Measurements from ENCODE around the gene HOXB9.
A peak's percentile ranks its signal among the peaks of the same experiment; 100 is the strongest.

The HOXB9 gene

DNA sequence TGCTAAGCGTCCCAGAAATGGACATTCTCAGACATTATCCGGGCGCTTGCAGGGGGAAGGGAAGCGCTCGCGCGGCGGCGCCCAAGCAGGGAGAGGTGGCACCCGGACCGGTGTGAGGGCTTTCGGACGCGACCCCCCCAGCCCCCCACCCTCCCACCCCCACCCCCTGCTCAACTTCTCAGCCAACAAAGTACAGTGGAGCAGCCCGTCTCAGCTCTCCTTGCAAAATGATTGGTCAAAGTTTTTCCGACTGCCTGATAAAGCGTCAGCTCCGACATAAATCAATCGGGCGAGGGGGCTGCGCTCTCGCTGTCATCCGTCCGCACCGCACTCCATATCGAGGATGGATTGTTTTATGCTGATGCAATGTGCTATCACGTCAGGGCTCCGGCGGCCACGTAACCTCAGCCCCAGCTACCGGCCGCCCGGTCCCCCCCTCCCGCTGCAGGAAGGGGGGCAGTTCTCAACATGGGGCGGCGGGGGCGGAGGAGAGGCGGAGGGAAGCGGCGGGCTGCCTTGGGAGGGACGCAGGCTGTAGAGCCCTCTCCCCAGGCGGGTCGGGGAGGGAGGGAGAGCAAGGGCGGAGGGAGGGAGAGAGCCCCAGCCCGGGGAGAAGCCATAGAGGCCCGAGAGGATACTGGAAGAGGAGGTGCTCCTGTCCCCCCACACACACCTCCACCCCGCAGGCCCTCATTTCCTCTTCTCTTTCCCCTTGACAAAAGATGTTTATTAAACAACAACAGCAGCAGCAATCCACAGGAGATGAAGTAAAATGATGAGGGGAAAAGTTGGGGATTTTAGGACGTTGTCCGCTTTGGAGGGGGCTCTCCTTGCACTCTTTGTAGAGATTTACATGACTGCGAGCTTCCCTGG, at the start of gene HOXB9:
Gene HOXB9, minus strand, starts transcription at position 114 of the 873 bp plus-strand sequence. Its CDS starts 89 bp downstream, at position 25.
- no peak for DNase-seq

DNA sequence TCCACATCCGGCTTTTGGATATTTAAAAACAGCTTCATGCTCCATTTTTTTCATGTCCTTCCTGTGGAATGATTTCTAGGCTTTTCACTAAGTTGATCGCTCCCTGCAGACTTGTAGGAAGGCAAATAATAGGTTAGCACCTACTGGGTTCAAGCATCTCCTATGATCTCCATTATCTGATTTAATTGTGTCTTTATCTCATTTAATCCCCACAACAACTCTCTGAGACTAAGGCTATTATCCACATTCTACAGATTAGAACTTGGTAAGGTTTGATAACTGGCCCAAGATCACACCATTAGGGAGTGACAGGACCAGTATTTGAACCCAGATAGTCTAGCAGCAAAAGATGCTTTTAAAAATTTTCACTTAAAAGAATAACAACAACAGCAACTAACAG, 46.2 kb upstream of the HOXB9 start:
- no peak for DNase-seq

- DNase-seq = peak; percentile 10
Observed at GRCh38 chr17:48671697-48672171, 45.6 kb upstream of the HOXB9 start.

DNA sequence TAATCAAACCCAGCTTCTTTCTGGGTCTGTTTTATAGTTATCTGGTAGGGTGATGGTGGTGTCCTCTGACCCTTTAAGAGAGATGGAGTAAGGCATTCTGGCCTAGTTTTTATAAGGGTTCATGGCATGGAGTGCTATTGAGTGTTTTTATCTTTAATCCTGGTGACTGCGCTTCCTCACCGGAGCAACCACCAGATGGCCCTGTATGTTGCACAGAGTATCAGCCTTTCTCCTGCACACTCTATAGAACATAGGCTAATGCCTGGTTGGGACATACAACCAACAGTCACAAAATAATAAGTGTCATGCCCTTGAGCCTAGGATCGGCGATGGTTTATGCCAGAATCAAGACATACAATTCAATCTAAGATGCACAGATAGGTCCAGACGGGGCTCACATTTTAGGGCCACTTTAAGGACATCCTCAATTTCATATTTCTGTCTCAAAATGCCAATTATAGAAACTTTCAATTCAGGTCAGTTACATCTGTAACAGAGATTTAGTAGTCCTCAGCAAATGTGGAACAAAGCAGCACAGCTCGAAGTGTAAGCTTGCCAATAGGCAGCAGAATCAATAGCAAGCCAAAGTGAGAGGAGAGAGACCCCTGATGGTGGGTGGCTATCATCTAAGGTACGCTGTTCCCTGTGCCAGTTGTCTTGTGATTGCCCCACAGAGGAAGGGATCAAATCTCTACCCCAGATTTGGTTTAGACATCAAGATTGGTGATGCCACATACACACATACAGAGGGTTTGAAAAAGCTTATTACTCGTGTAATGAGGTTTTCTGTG, 37.2 kb upstream of the HOXB9 start:
- DNase-seq = no peak

- DNase-seq = no peak
Observed at GRCh38 chr17:48655913-48656312, 29.8 kb upstream of the HOXB9 start.

GRCh38 chr17:48649741-48650140, 23.6 kb upstream of the HOXB9 start:
- no peak for DNase-seq

DNA sequence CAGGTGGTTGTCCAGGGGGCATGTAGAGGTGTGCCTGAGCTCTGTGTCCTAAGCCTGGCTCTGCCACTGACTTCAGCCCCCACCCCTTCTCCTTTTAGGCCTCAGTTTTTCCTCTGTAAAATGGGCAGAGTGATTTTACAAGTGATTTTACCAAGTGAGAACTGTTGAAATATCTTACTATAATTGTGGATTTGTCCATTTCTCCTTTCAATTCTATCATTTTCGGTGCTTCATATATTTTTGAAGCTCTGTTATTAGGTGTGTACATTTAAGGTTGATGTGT, 21.7 kb upstream of the HOXB9 start:
- no peak for DNase-seq

DNA sequence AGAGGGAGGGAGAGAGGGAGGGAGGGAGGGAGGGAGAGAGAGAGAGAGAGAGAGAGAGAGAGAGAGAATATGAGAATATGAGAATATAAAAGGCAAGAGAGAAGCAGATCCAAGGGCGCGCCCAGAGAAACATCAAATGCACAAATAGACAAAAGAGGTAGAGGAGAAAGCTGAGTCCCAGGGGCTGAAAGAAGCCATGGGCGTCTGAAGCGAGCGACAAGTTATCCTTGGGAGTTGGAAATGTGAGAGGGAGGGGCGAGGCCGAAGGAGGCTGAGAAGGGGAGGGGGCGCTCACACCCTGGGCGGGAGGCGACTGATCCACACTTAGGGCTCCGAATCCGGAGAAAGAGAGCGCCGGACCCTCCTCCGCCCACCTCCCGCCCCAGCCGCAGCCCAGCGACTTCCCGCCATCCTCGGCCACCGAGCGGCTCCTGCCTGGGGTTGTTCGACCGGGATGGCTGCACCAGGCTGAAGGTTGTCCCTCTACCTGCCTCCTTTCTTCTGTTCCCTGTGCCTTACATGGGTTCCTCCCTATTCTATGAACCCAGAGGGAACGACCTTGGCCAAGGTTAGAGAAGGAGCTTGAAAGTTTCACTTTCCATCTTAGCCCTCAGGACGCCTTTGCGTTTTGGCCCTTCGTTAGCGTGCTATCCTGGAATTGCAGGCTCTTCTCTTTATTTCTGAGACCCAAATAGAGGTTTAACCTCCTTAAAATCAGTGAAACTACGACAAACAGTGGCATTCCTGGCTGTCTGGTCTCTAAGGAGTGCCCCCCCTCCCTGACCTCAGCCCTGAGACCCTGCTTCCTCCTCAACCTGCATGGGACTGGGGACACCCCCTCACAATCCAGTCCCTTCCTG, 21.2 kb upstream of the HOXB9 start:
- DNase-seq = no peak

- DNase-seq = no peak
Observed at GRCh38 chr17:48646183-48647102, 20.3 kb upstream of the HOXB9 start.

GRCh38 chr17:48645639-48646182, 19.6 kb upstream of the HOXB9 start:
- DNase-seq = no peak

GRCh38 chr17:48644910-48645557, 18.9 kb upstream of the HOXB9 start:
- no peak for DNase-seq

DNA sequence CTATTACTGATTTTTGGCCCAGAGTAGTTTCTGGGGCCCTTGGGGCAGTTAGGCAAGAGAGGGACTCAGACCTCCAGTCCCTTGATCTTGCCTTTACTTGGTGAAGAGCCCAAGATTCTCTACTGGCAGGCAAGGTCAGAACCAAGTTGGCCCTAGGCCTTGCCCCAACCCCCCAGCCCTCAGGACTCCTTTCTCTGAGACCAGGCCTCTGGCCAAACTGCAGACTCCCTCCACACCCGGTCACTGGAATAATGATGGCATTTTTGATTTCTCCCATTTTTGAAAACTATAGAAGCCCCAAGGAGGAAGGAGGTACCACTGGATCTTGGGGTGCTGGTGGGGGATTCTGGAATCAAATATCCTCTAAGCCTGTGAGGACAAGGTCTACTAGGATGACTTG, 18.0 kb upstream of the HOXB9 start:
- no peak for DNase-seq

GRCh38 chr17:48643697-48644012, 17.5 kb upstream of the HOXB9 start:
- no peak for DNase-seq

- no peak for DNase-seq
Observed at GRCh38 chr17:48642843-48643696, 16.9 kb upstream of the HOXB9 start.

- DNase-seq = no peak
Observed at GRCh38 chr17:48642059-48642842, 16.1 kb upstream of the HOXB9 start.

DNA sequence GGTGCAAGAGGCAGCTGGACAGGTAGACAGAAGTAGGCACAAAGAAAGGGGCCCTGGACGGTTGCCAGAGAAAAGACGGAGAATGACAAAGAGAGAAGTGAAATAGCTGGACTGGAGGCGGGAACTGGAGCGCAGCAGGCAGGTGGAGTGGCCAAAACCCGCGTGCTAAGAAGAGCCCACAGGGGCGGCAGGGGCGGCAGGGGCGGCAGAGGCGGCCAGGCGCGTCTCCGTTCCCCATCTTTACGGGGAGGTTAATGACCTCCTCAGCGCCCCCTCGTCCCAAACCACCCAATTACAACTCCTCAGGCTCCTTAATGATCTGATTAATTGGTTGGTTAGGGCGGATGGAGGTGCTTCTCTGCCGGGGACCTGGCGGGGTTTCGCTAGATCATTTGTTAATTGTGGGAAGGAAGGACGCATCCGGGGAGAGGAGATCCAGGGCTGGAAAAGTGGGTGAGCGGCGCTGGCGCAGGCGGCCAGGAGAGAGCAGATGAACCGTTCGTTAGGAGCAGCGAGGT, 15.4 kb upstream of the HOXB9 start:
- DNase-seq = no peak

DNA sequence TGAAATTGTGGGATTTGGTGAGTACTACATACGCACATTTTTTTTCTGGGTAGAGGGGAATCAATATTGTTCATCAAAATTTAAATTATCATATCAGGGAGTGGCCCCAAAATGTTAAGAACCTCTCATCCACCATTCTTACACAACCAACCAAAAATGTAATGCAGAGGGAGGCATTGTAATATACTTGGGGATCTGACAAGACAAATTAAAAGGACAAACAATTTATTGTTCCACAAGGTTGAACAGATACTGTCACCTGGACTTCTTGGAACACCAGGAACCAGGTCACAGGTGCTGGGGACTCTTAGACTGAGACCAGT, 14.7 kb upstream of the HOXB9 start:
- no peak for DNase-seq

DNA sequence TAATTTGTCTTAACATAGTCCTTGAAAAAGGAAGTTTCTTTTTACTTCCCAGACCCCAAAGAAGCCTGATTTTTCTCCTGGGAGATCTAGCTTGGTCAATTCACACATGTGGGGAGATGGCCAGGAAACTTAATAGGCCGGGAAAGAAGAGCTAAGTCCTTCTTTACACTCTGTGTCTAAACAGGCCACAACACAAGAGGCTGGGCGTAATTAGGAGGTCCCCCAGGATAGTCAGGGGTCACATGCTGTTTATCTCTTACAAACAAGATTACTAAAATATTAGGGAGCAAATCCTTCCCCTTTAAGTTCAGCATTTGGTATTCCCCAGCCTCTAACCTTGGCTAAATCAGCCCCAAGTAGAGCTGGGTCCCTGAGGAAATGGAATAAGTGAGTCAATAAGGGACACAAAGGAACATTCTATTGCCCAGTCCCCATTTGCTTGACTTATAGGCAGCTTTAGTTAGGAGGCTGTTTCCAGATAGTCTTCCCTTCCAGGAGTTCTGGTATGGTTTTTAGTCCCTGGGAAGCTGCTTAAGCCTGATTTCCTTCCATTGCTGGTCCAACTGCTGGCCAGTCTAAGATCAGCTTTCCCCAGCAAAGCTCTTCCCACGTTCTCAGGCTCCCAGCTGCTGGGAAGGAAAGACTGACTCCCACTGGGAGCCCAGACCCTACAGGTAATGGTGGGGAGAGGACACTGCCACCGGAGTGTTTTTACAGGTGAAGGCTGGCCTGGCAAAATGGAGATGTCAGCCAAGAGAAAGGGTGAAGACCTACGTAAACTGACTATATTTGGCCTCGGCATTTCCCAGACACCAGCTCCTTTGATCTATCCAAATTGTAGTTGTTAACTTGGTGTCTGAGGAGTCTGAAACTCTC, 14.1 kb upstream of the HOXB9 start:
- no peak for DNase-seq
